IMR-90 (cell line): Measurements from ENCODE around the gene SYT2. TPM values are rescaled to one million over a fixed set of nuclear protein-coding genes. Genes with fewer than 3 reads are reported as not detected.

Source experiments
- ATAC-seq: fragments of 200-7000 bp; cut with Tn5 transposase; 2 replicates; pipeline ENCODE4 v1.9.1; 2020; ENCODE audit warnings: low read depth, mild to moderate bottlenecking, moderate library complexity
- BruUV-seq: library from RNA; stranded (reverse); fragments of 400-500 nt; replicated peaks from 2 replicates; lab custom pipeline; 2021; lab: Mats Ljungman, UMichigan
- CTCF ChIA-PET: fragments of 300-600 bp; formaldehyde crosslinking; extraction: SDS; loops from one replicate; lab custom pipeline; 2021; ENCODE audit warnings: antibody characterized with exemption; lab: Yijun Ruan, JAX
- POLR2A ChIA-PET: fragments of 300-600 bp; sonication (Branson Sonifier 250); formaldehyde crosslinking; loops from one replicate; lab custom pipeline; 2022; ENCODE audit warnings: antibody characterized with exemption; ENCODE audit not compliant: unreplicated experiment; lab: Charles Lee
- DNase-seq: peaks from one replicate; pipeline ENCODE4 v3.0.0; 2013
- H2AFZ ChIP-seq: replicated peaks from 2 replicates; pipeline ENCODE3; 2013; ENCODE audit warnings: low read length, mild to moderate bottlenecking; ENCODE audit not compliant: poor library complexity
- H2AK5ac ChIP-seq: 2 replicates; pipeline ENCODE4 v1.6.1; 2013; ENCODE audit warnings: low read depth, low read length, inconsistent platforms
- H2AK9ac ChIP-seq: replicated peaks from 2 replicates; pipeline ENCODE3; 2013; ENCODE audit warnings: mild to moderate bottlenecking, low read depth, low read length, moderate library complexity; ENCODE audit not compliant: poor library complexity
- H2BK120ac ChIP-seq: 2 replicates; pipeline ENCODE4 v1.6.1; 2013; ENCODE audit warnings: low read depth, low read length, inconsistent platforms
- H2BK15ac ChIP-seq: 3 replicates; pipeline ENCODE4 v1.6.1; 2013; ENCODE audit warnings: low read depth, low read length, inconsistent platforms
- H2BK20ac ChIP-seq: 2 replicates; pipeline ENCODE4 v1.6.1; 2013; ENCODE audit warnings: low read depth, mild to moderate bottlenecking, inconsistent platforms, low read length, moderate library complexity
- H2BK5ac ChIP-seq: 2 replicates; pipeline ENCODE4 v1.6.1; 2013; ENCODE audit warnings: mild to moderate bottlenecking, low read depth, low read length, inconsistent platforms; ENCODE audit not compliant: poor library complexity, severe bottlenecking
- H3K14ac ChIP-seq: replicated peaks from 2 replicates; pipeline ENCODE4 v1.6.1; 2013; ENCODE audit warnings: low read depth, low read length, inconsistent platforms
- H3K18ac ChIP-seq: 2 replicates; pipeline ENCODE4 v1.6.1; 2013; ENCODE audit warnings: low read depth, low read length, control low read depth
- H3K23ac ChIP-seq: 2 replicates; pipeline ENCODE4 v1.6.1; 2013; ENCODE audit warnings: low read depth, low read length, inconsistent platforms
- H3K27ac ChIP-seq: 2 replicates; pipeline ENCODE4 v1.5.1; 2013; ENCODE audit warnings: mild to moderate bottlenecking, control low read depth, low read length; ENCODE audit not compliant: insufficient read depth
- H3K27me3 ChIP-seq: 2 replicates; pipeline ENCODE4 v1.6.1; 2013; ENCODE audit warnings: low read length; ENCODE audit not compliant: control insufficient read depth, insufficient read depth
- H3K36me3 ChIP-seq: 2 replicates; pipeline ENCODE4 v1.6.1; 2013; ENCODE audit warnings: low read length, mixed read lengths; ENCODE audit not compliant: control insufficient read depth, insufficient read depth
- H3K4ac ChIP-seq: 2 replicates; pipeline ENCODE4 v1.6.1; 2013; ENCODE audit warnings: low read depth, low read length, inconsistent platforms
- H3K4me1 ChIP-seq: 2 replicates; pipeline ENCODE4 v1.6.1; 2013; ENCODE audit warnings: low read length, mixed read lengths; ENCODE audit not compliant: control insufficient read depth, insufficient read depth
- H3K4me2 ChIP-seq: 2 replicates; pipeline ENCODE4 v1.6.1; 2013; ENCODE audit warnings: low read depth, mild to moderate bottlenecking, control low read depth, low read length, moderate library complexity
- H3K4me3 ChIP-seq: 2 replicates; pipeline ENCODE4 v1.5.1; 2013; ENCODE audit warnings: low read depth, mild to moderate bottlenecking, control low read depth, low read length, moderate library complexity; ENCODE audit not compliant: insufficient read depth
- H3K56ac ChIP-seq: 2 replicates; pipeline ENCODE4 v1.6.1; 2013; ENCODE audit warnings: low read length, inconsistent platforms; ENCODE audit not compliant: insufficient read depth; ENCODE audit errors: extremely low read depth
- H3K79me1 ChIP-seq, 2 experiments: 2 replicates each; pipeline ENCODE4 v1.6.1; 2013; ENCODE audit warnings: low read length in 2 of 2, inconsistent platforms in 1 of 2, low read depth in 1 of 2
- H3K9ac ChIP-seq: 2 replicates; pipeline ENCODE4 v1.6.1; 2013; ENCODE audit warnings: low read depth, low read length, control low read depth
- H3K9me1 ChIP-seq: 2 replicates; pipeline ENCODE4 v1.6.1; 2013; ENCODE audit warnings: low read length, inconsistent platforms; ENCODE audit not compliant: insufficient read depth
- H3K9me3 ChIP-seq: 2 replicates; pipeline ENCODE4 v1.6.1; 2013; ENCODE audit warnings: low read length; ENCODE audit not compliant: control insufficient read depth, insufficient read depth
- H4K20me1 ChIP-seq: 2 replicates; pipeline ENCODE4 v1.6.1; 2013; ENCODE audit warnings: low read length, inconsistent platforms; ENCODE audit not compliant: insufficient read depth
- H4K5ac ChIP-seq: 2 replicates; pipeline ENCODE4 v1.6.1; 2013; ENCODE audit warnings: mild to moderate bottlenecking, low read depth, low read length, control low read depth
- H4K8ac ChIP-seq, 2 experiments: 2 replicates each; pipeline ENCODE4 v1.6.1; 2013; ENCODE audit warnings: low read depth in 2 of 2, low read length in 2 of 2, control low read depth in 1 of 2, inconsistent platforms in 1 of 2
- H4K91ac ChIP-seq: 2 replicates; pipeline ENCODE4 v1.6.1; 2013; ENCODE audit warnings: low read depth, low read length, inconsistent platforms; ENCODE audit not compliant: insufficient read depth
- MXI1 ChIP-seq: IDR thresholded peaks from 2 replicates; pipeline ENCODE4 v1.6.1; 2012; ENCODE audit warnings: low read depth, mild to moderate bottlenecking, low read length, moderate library complexity, borderline replicate concordance
- POLR2A ChIP-seq: IDR thresholded peaks from 2 replicates; pipeline ENCODE4 v1.6.1; 2012; ENCODE audit warnings: mild to moderate bottlenecking, low read depth, low read length
- SMC3 ChIP-seq: fragments of 150-350 bp; IDR thresholded peaks from 2 replicates; pipeline ENCODE4 v1.6.1; 2016; ENCODE audit warnings: low read depth, mild to moderate bottlenecking, antibody characterized with exemption, low read length, moderate library complexity
- WGBS, 2 experiments: methylation state at CpG; one replicate each; pipeline versions ENCODE4 v1.1.5 to v1.1.7; 2013; ENCODE audit warnings: missing lambda C conversion rate in 2 of 2; ENCODE audit not compliant: insufficient read length in 1 of 2; ENCODE audit errors: extremely low coverage in 2 of 2; 5-methylcytosine and 5-hydroxymethylcytosine counted together
- dilution Hi-C: fragments of 300-500 bp; cut with HindIII; formaldehyde crosslinking; loops from one replicate; pipeline ENCODE4 v1.14.3; 2018; ENCODE audit warnings: low sequenced_read_pairs; ENCODE audit not compliant: unreplicated experiment
- in situ Hi-C: fragments of 300-500 bp; cut with MboI; formaldehyde crosslinking; loops from 3 replicates; pipeline ENCODE4 v1.14.3; 2019; ENCODE audit warnings: low sequenced_read_pairs, inconsistent platforms, mixed read lengths
- intact Hi-C: fragments of 100-400 bp; cut with micrococcal nuclease; formaldehyde crosslinking; loops from 2 replicates; pipeline ENCODE4 v1.10.0; 2022
- polyA plus RNA-seq, 3 experiments: library from polyadenylated mRNA; depleted of rRNA; stranded (reverse); fragments of >200 nt; gene quantifications; 2 replicates each; pipeline ENCODE4 v1.2.3, GENCODE V29; 2012; ENCODE audit warnings: low replicate concordance in 1 of 3
- total RNA-seq: library from RNA; depleted of rRNA; stranded (reverse); fragments of >200 nt; gene quantifications from 2 replicates; pipeline ENCODE4 v1.2.3, GENCODE V29; 2012

Gene SYT2
- total and polyA plus RNA-seq, 2 of the 4 experiments (the other 2 are of a cell fraction), result under 0.01 TPM

DNA sequence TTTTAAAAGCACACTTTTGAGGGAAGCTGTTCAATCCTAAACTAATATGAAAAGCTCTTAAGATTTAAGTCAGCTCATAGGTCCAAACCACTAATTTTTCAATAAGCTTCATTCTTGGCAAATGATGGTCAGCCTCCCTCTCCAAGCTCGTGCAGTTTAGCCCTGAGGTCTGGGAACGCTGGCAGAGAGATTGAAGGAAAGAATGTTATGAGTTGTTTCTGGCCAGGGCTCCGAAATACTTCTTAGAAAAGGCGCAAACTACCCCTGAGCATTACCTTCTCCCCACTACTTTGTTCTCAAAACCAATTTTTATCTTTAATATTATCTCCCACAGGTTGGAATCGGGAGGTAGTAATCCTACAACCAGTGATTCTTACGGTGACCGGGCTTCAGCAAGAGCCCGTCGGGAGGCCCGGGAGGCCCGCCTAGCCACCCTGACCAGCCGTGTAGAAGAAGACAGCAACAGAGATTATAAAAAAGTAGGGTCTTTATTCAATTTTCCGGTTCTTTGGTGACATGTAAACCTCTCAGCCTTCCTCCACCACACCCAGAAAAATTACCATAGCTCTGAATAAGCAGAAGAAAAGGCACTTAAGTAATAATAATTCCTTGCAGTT, 147.7 kb downstream of the SYT2 start:
- WGBS, 2 experiments, result no CpG with 5 or more reads among the region's 13 CpGs

More for the DNA sequence above, 147.7 kb downstream of the SYT2 start:
- BruUV-seq, result no TSS peak
- DNase-seq, result no peak
- Histone ChIP-seq H3K9me1 (peaks cover under 1% of the 10 kb centered on the region; the same call in 1 of the 2 replicates), H3K79me1 (no peaks in the 10 kb centered on the region), H3K9ac (no peak overlapping the region), H3K27me3 (no peaks in the 10 kb centered on the region), H3K36me3 (peaks cover 5% of the 10 kb centered on the region; the same call in 1 of the 2 replicates), H3K4ac (no peak overlapping the region), H4K5ac (no peak overlapping the region), H3K4me3 (no peak overlapping the region), H2AK5ac (no peak overlapping the region), H3K18ac (no peak overlapping the region), H2BK120ac (no peak overlapping the region), H2AFZ (no peak overlapping the region), H3K56ac (no peak overlapping the region), H3K9me3 (no peaks in the 10 kb centered on the region), H2BK20ac (no peak overlapping the region), H3K27ac (no peak overlapping the region), H3K14ac (no peak overlapping the region), H2BK5ac (no peak overlapping the region), H4K8ac (no peak overlapping the region), H4K91ac (no peak overlapping the region), H2BK15ac (no peak overlapping the region), H3K23ac (no peak overlapping the region), H2AK9ac (no peak overlapping the region), H4K20me1 (no peaks in the 10 kb centered on the region), H3K4me1 (peaks cover 3% of the 10 kb centered on the region), H3K4me2 (no peak overlapping the region)
- ATAC-seq, result no peak
- no peak for TF ChIP-seq SMC3
- no peak for TF ChIP-seq POLR2A
- TF ChIP-seq MXI1, result no peak
- POLR2A ChIA-PET, result no interaction called here
- dilution Hi-C loops, result no loop called here
- in situ Hi-C loops, result no loop called here
- intact Hi-C loops, result no loop called here
- CTCF ChIA-PET, result interaction anchor here (1.7 kb wide), 1 partner anchor 9 kb away, joined by 8 read pairs; no protein-coding TSS in a partner anchor
